HUES6 (cell line): Measurements from ENCODE around the gene TMEM238L.

Experiments used
- H3K27ac ChIP-seq: 2 replicates; pipeline ENCODE4 v1.7.0; 2013; ENCODE audit warnings: low read depth, mild to moderate bottlenecking, low read length, inconsistent platforms
- H3K27me3 ChIP-seq: 2 replicates; pipeline ENCODE4 v1.6.1; 2013; ENCODE audit warnings: low read length; ENCODE audit not compliant: control insufficient read depth, insufficient read depth
- H3K36me3 ChIP-seq: 2 replicates; pipeline ENCODE4 v1.6.1; 2013; ENCODE audit warnings: low read length; ENCODE audit not compliant: control insufficient read depth, insufficient read depth
- H3K4me1 ChIP-seq: 2 replicates; pipeline ENCODE4 v1.6.1; 2013; ENCODE audit warnings: low read length; ENCODE audit not compliant: control insufficient read depth, insufficient read depth
- H3K4me3 ChIP-seq: 2 replicates; pipeline ENCODE4 v1.5.1; 2013; ENCODE audit warnings: low read depth, low read length
- H3K9ac ChIP-seq: one replicate; pipeline ENCODE4 v1.6.1; 2013; ENCODE audit warnings: mild to moderate bottlenecking, low read length
- H3K9me3 ChIP-seq: 2 replicates; pipeline ENCODE4 v1.6.1; 2013; ENCODE audit warnings: low read depth, low read length; ENCODE audit not compliant: control insufficient read depth, insufficient read depth

TMEM238L gene

GRCh38 chr17:10790491-10791401, 13.2 kb downstream of the TMEM238L start:
- Histone ChIP-seq H3K36me3 (no peaks in the 10 kb centered on the region), H3K27ac (no peak overlapping the region), H3K27me3 (no peaks in the 10 kb centered on the region), H3K4me3 (no peak overlapping the region), H3K4me1 (peaks cover 20% of the 10 kb centered on the region), H3K9me3 (no peaks in the 10 kb centered on the region), H3K9ac (peak overlapping the region; percentile 13)

- H3K27ac ChIP-seq: no peak overlapping the region
- no peak overlapping the region for H3K9ac ChIP-seq
- H3K27me3 ChIP-seq: no peaks in the 10 kb centered on the region
- H3K4me1 ChIP-seq: peaks cover 26% of the 10 kb centered on the region
- H3K4me3 ChIP-seq: no peak overlapping the region
- H3K36me3 ChIP-seq: no peaks in the 10 kb centered on the region
- no peaks in the 10 kb centered on the region for H3K9me3 ChIP-seq
Measured at GRCh38 chr17:10789694-10790271, 14.1 kb downstream of the TMEM238L start.

- Histone ChIP-seq H3K9ac (no peak overlapping the region), H3K9me3 (no peaks in the 10 kb centered on the region), H3K4me3 (no peak overlapping the region), H3K36me3 (no peaks in the 10 kb centered on the region), H3K27me3 (no peaks in the 10 kb centered on the region), H3K4me1 (peaks cover 34% of the 10 kb centered on the region), H3K27ac (no peak overlapping the region)
Measured at GRCh38 chr17:10787306-10788045, 16.4 kb downstream of the TMEM238L start.

GRCh38 chr17:10785295-10785694, 18.6 kb downstream of the TMEM238L start:
- H3K4me3 ChIP-seq: no peak overlapping the region
- H3K36me3 ChIP-seq: no peaks in the 10 kb centered on the region
- H3K9me3 ChIP-seq: no peaks in the 10 kb centered on the region
- H3K27me3 ChIP-seq: no peaks in the 10 kb centered on the region
- peaks cover 25% of the 10 kb centered on the region for H3K4me1 ChIP-seq
- no peak overlapping the region for H3K27ac ChIP-seq
- H3K9ac ChIP-seq: no peak overlapping the region

- H3K36me3 ChIP-seq: no peaks in the 10 kb centered on the region
- H3K27me3 ChIP-seq: no peaks in the 10 kb centered on the region
- H3K27ac ChIP-seq: no peak overlapping the region
- H3K9me3 ChIP-seq: peaks cover 6% of the 10 kb centered on the region; the same call in 1 of the 2 replicates
- H3K4me3 ChIP-seq: no peak overlapping the region
- H3K9ac ChIP-seq: no peak overlapping the region
- peaks cover 6% of the 10 kb centered on the region for H3K4me1 ChIP-seq
Measured at GRCh38 chr17:10779609-10780008, 24.3 kb downstream of the TMEM238L start.

- peaks cover 4% of the 10 kb centered on the region; the same call in 1 of the 2 replicates for H3K4me1 ChIP-seq
- H3K27ac ChIP-seq: no peak overlapping the region
- H3K36me3 ChIP-seq: no peaks in the 10 kb centered on the region
- peaks cover 6% of the 10 kb centered on the region; the same call in 1 of the 2 replicates for H3K9me3 ChIP-seq
- H3K27me3 ChIP-seq: no peaks in the 10 kb centered on the region
- H3K9ac ChIP-seq: no peak overlapping the region
- no peak overlapping the region for H3K4me3 ChIP-seq
Measured at GRCh38 chr17:10777890-10778289, 26.0 kb downstream of the TMEM238L start.

GRCh38 chr17:10777131-10777807, 26.6 kb downstream of the TMEM238L start:
- H3K4me3 ChIP-seq: no peak overlapping the region
- H3K9ac ChIP-seq: no peak overlapping the region
- no peaks in the 10 kb centered on the region for H3K36me3 ChIP-seq
- H3K27me3 ChIP-seq: no peaks in the 10 kb centered on the region
- peaks cover 8% of the 10 kb centered on the region; the same call in 1 of the 2 replicates for H3K4me1 ChIP-seq
- H3K9me3 ChIP-seq: peaks cover 6% of the 10 kb centered on the region; the same call in 1 of the 2 replicates
- H3K27ac ChIP-seq: no peak overlapping the region

- no peak overlapping the region for H3K4me3 ChIP-seq
- no peaks in the 10 kb centered on the region for H3K27me3 ChIP-seq
- peaks cover 8% of the 10 kb centered on the region; the same call in 1 of the 2 replicates for H3K4me1 ChIP-seq
- no peaks in the 10 kb centered on the region for H3K36me3 ChIP-seq
- H3K9ac ChIP-seq: no peak overlapping the region
- H3K27ac ChIP-seq: no peak overlapping the region
- peaks cover 8% of the 10 kb centered on the region; the same call in 1 of the 2 replicates for H3K9me3 ChIP-seq
Measured at GRCh38 chr17:10776381-10776780, 27.5 kb downstream of the TMEM238L start.

GRCh38 chr17:10775740-10776356, 28.1 kb downstream of the TMEM238L start:
- no peak overlapping the region for H3K27ac ChIP-seq
- H3K9ac ChIP-seq: no peak overlapping the region
- no peak overlapping the region for H3K4me3 ChIP-seq
- H3K9me3 ChIP-seq: peaks cover 8% of the 10 kb centered on the region; the same call in 1 of the 2 replicates
- H3K36me3 ChIP-seq: no peaks in the 10 kb centered on the region
- no peaks in the 10 kb centered on the region for H3K27me3 ChIP-seq
- peaks cover 8% of the 10 kb centered on the region; the same call in 1 of the 2 replicates for H3K4me1 ChIP-seq

- no peak overlapping the region for H3K27ac ChIP-seq
- H3K4me3 ChIP-seq: no peak overlapping the region
- no peaks in the 10 kb centered on the region for H3K27me3 ChIP-seq
- peaks cover 8% of the 10 kb centered on the region; the same call in 1 of the 2 replicates for H3K9me3 ChIP-seq
- no peaks in the 10 kb centered on the region for H3K36me3 ChIP-seq
- H3K4me1 ChIP-seq: peaks cover 8% of the 10 kb centered on the region; the same call in 1 of the 2 replicates
- no peak overlapping the region for H3K9ac ChIP-seq
Measured at GRCh38 chr17:10775058-10775457, 28.8 kb downstream of the TMEM238L start.
